Activated naive CD4-positive, alpha-beta T cell (primary cell): Measurements from ENCODE around the gene RNU7-1.

ENCODE experiments used
- DNase-seq, 4 experiments: peaks; one replicate each; lab custom pipeline; 2025; lab: John Stamatoyannopoulos, UW

The RNU7-1 gene

GRCh38 chr12:6937481-6938352 lies 5.9 kb upstream of the RNU7-1 start:
- DNase-seq = peak; percentile 80 to 88 (median 84)

GRCh38 chr12:6938353-6939190 lies 5.0 kb upstream of the RNU7-1 start:
- no peak for DNase-seq

- no peak for DNase-seq
Observed at GRCh38 chr12:6939191-6939540, 4.5 kb upstream of the RNU7-1 start.

GRCh38 chr12:6941267-6941666 lies 2.3 kb upstream of the RNU7-1 start:
- no peak for DNase-seq

- no peak for DNase-seq
Observed at GRCh38 chr12:6941782-6942181, 1.8 kb upstream of the RNU7-1 start.

GRCh38 chr12:6942331-6942665 lies 1.3 kb upstream of the RNU7-1 start:
- no peak for DNase-seq

GRCh38 chr12:6943389-6943721 lies 261 bp upstream of the RNU7-1 start:
- peak in 2 of 4 experiments; percentile 57 to 65 for DNase-seq

GRCh38 chr12:6944381-6945186 lies 968 bp downstream of the RNU7-1 start:
- peak; percentile 70 to 83 (median 80) for DNase-seq

- DNase-seq = no peak
Observed at GRCh38 chr12:6945613-6946012, 2.0 kb downstream of the RNU7-1 start.

- DNase-seq = peak in 1 of 4 experiments; percentile 49
Observed at GRCh38 chr12:6946033-6946919, 2.7 kb downstream of the RNU7-1 start.

- DNase-seq = no peak
Observed at GRCh38 chr12:6946920-6947374, 3.3 kb downstream of the RNU7-1 start.

- DNase-seq = no peak
Observed at GRCh38 chr12:6947615-6948014, 4.0 kb downstream of the RNU7-1 start.

GRCh38 chr12:6948873-6949594 lies 5.4 kb downstream of the RNU7-1 start:
- DNase-seq = no peak

GRCh38 chr12:6950401-6950801 lies 6.8 kb downstream of the RNU7-1 start:
- DNase-seq = peak in 1 of 4 experiments; percentile 23

GRCh38 chr12:6950811-6951540 lies 7.4 kb downstream of the RNU7-1 start, which contains the start of gene PTPN6:
TSS of gene PTPN6 (plus strand) at chr12:6951356. CDS start at chr12:6951513, 157 bp downstream.
- peak in 2 of 4 experiments; percentile 48 to 49 for DNase-seq

GRCh38 chr12:6951551-6952120 lies 8.0 kb downstream of the RNU7-1 start:
- no peak for DNase-seq

GRCh38 chr12:6952121-6952862 lies 8.7 kb downstream of the RNU7-1 start:
- no peak for DNase-seq

- DNase-seq = no peak
Observed at GRCh38 chr12:6952863-6953441, 9.3 kb downstream of the RNU7-1 start.
